Measurements from ENCODE around the gene ARHGAP45. TPM values are rescaled to one million over a fixed set of nuclear protein-coding genes. Genes with fewer than 3 reads are reported as not detected.

ARHGAP45 gene
- total RNA-seq, result 2.4 to 3.8 TPM (median 3.2 TPM) in 3 replicates

DNA sequence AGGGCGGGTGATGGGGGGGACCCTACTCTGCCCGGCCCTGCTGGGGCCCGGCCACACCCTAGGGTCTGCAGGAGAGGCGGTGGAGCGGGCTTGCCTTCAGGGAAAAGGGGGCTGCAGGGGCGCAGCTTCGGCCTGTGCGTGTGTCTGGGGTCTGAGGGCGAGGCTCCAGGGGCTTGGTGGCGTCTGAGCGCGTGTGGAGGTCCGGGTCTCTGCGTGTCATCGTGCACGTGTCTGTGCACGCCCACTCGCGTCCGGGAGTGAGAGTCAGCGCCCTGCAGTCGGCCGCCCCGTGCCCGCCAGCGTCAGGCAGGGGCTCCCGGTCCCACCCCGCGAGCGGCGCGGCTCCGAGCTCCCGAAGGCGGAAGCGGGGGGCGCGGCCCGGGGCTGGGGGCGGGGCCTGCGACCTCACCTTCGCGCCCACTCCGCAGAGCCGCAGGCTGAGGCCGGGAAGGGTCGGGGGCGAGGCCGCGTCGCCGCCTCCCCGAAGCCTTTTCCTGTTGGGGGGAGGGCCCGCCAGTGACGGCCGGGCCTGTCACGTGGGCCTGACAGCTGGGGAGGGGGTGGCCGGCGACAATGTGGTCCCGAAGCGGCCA lies at the start of gene ARHGAP45:
Gene ARHGAP45 (plus strand): TSS at position 420 of the 593 bp plus-strand sequence. CDS start 239 bp downstream, outside the sequence.
- H3K27ac Mint-ChIP-seq, result peak within 1 kb of the TSS; percentile 43
- peaks cover 42% of the 10 kb centered on the region for H3K27me3 Mint-ChIP-seq (ENCODE audit: low read depth)
- H3K4me1 Mint-ChIP-seq, result peaks cover 16% of the 10 kb centered on the region
- no peak for DNase-seq (ENCODE audit: low spot score in 2 of 2, unreplicated experiment in 2 of 2)
- H3K36me3 Mint-ChIP-seq, result no peaks in the 10 kb centered on the region
- TF ChIP-seq, protein P1, sequence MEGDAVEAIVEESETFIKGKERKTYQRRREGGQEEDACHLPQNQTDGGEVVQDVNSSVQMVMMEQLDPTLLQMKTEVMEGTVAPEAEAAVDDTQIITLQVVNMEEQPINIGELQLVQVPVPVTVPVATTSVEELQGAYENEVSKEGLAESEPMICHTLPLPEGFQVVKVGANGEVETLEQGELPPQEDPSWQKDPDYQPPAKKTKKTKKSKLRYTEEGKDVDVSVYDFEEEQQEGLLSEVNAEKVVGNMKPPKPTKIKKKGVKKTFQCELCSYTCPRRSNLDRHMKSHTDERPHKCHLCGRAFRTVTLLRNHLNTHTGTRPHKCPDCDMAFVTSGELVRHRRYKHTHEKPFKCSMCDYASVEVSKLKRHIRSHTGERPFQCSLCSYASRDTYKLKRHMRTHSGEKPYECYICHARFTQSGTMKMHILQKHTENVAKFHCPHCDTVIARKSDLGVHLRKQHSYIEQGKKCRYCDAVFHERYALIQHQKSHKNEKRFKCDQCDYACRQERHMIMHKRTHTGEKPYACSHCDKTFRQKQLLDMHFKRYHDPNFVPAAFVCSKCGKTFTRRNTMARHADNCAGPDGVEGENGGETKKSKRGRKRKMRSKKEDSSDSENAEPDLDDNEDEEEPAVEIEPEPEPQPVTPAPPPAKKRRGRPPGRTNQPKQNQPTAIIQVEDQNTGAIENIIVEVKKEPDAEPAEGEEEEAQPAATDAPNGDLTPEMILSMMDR (IDR thresholded peaks at IDR 0.05; ENCODE audit: unreplicated experiment), result no peak
- H3K9me3 Mint-ChIP-seq, result no peaks in the 10 kb centered on the region
- H3K4me3 Mint-ChIP-seq, result peak within 1 kb of the TSS; percentile 36

- Mint-ChIP-seq H3K4me3 (no peak overlapping the region), H3K4me1 (peaks cover 27% of the 10 kb centered on the region), H3K9me3 (no peaks in the 10 kb centered on the region), H3K27me3 (ENCODE audit: low read depth) (peaks cover 2% of the 10 kb centered on the region), H3K27ac (no peak overlapping the region), H3K36me3 (peaks cover 2% of the 10 kb centered on the region)
- no peak for DNase-seq (ENCODE audit: low spot score in 2 of 2, unreplicated experiment in 2 of 2)
- TF ChIP-seq, protein P1 (IDR thresholded peaks at IDR 0.05; ENCODE audit: unreplicated experiment), result no peak
Measured at GRCh38 chr19:1017906-1018305, 49.1 kb upstream of the ARHGAP45 start.

DNA sequence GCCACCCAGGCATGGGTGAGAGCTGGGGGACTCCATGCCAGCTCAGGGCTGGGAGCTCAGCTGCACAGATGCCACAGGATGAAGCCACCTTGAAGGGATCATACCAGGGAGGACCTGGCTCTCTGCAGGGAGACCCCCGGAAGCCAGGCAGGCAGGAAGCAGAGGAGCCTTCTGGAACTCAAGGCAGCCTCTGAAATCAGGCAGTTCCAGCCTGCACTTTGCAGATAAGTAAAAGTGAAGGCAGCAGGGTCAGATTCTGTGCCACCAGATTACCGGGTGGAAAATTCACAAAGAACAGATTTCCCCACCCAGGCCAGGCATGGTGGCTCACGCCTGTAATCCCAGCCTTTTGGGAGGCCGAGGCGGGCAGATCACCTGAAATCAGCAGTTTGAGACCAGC lies 48.6 kb upstream of the ARHGAP45 start:
- Mint-ChIP-seq H3K4me1 (peaks cover 27% of the 10 kb centered on the region), H3K4me3 (peak overlapping the region; percentile 88), H3K9me3 (no peaks in the 10 kb centered on the region), H3K36me3 (peaks cover 2% of the 10 kb centered on the region), H3K27me3 (ENCODE audit: low read depth) (peaks cover 2% of the 10 kb centered on the region), H3K27ac (peak overlapping the region; percentile 73)
- TF ChIP-seq, protein P1 (IDR thresholded peaks at IDR 0.05; ENCODE audit: unreplicated experiment), result no peak
- DNase-seq (ENCODE audit: low spot score in 2 of 2, unreplicated experiment in 2 of 2), result no peak

GRCh38 chr19:1018932-1019615 lies 47.9 kb upstream of the ARHGAP45 start:
- Mint-ChIP-seq H3K9me3 (no peaks in the 10 kb centered on the region), H3K4me1 (peaks cover 27% of the 10 kb centered on the region), H3K4me3 (peak overlapping the region; percentile 88), H3K27me3 (ENCODE audit: low read depth) (peaks cover 2% of the 10 kb centered on the region), H3K27ac (peak overlapping the region; percentile 73), H3K36me3 (peaks cover 2% of the 10 kb centered on the region)
- DNase-seq (ENCODE audit: low spot score in 2 of 2, unreplicated experiment in 2 of 2), result no peak
- TF ChIP-seq, protein P1 (IDR thresholded peaks at IDR 0.05; ENCODE audit: unreplicated experiment), result no peak

- H3K27me3 Mint-ChIP-seq (ENCODE audit: low read depth), result peaks cover 2% of the 10 kb centered on the region
- peak overlapping the region; percentile 92 for H3K27ac Mint-ChIP-seq
- DNase-seq (ENCODE audit: low spot score in 2 of 2, unreplicated experiment in 2 of 2), result no peak
- no peaks in the 10 kb centered on the region for H3K36me3 Mint-ChIP-seq
- TF ChIP-seq, protein P1 (IDR thresholded peaks at IDR 0.05; ENCODE audit: unreplicated experiment), result no peak
- no peaks in the 10 kb centered on the region for H3K9me3 Mint-ChIP-seq
- H3K4me1 Mint-ChIP-seq, result peaks cover 27% of the 10 kb centered on the region
- peak overlapping the region; percentile 88 for H3K4me3 Mint-ChIP-seq
Measured at GRCh38 chr19:1019616-1019961, 47.4 kb upstream of the ARHGAP45 start.

Measured in mesothelial cell of epicardium (in vitro differentiated cells).